HG02870 (cell line): ENCODE measurements around the gene CRYM.
"Not testable (repeated sequence)": the region's sequence is repeated elsewhere in the genome, so short reads cannot be mapped to it uniquely, and the experiment has no call there.

ENCODE experiments used
- ATAC-seq: cut with Tn5 transposase; IDR thresholded peaks from one replicate; pipeline ENCODE4 v1.9.1; 2021; ENCODE audit warnings: mild to moderate bottlenecking, moderate library complexity; ENCODE audit not compliant: unreplicated experiment

Gene CRYM

GRCh38 chr16:21277927-21278706 lies at the start of gene CRYM:
CRYM (minus strand) TSS chr16:21278290; CDS start chr16:21278251, 39 bp downstream.
- no peak for ATAC-seq

- no peak for ATAC-seq
Observed at GRCh38 chr16:21327046-21327445, 49.0 kb upstream of the CRYM start.

GRCh38 chr16:21326459-21326858 lies 48.4 kb upstream of the CRYM start:
- ATAC-seq = no peak

GRCh38 chr16:21324267-21324666 lies 46.2 kb upstream of the CRYM start:
- ATAC-seq = no peak

- ATAC-seq = not testable (repeated sequence)
Observed at GRCh38 chr16:21322251-21322650, 44.2 kb upstream of the CRYM start.

- no peak for ATAC-seq
Observed at GRCh38 chr16:21321736-21322135, 43.6 kb upstream of the CRYM start.

GRCh38 chr16:21314339-21314738 lies 36.2 kb upstream of the CRYM start:
- no peak for ATAC-seq

- not testable (repeated sequence) for ATAC-seq
Observed at GRCh38 chr16:21312863-21313372, 34.8 kb upstream of the CRYM start.

- ATAC-seq = not testable (repeated sequence)
Observed at GRCh38 chr16:21312046-21312445, 34.0 kb upstream of the CRYM start.

- ATAC-seq = not testable (repeated sequence)
Observed at GRCh38 chr16:21306712-21307111, 28.6 kb upstream of the CRYM start.

- ATAC-seq = no peak
Observed at GRCh38 chr16:21302898-21303528, 24.9 kb upstream of the CRYM start.

- ATAC-seq = no peak
Observed at GRCh38 chr16:21302454-21302853, 24.4 kb upstream of the CRYM start.

GRCh38 chr16:21301895-21302291 lies 23.8 kb upstream of the CRYM start:
- no peak for ATAC-seq

GRCh38 chr16:21301168-21301894 lies 23.2 kb upstream of the CRYM start:
- no peak for ATAC-seq

GRCh38 chr16:21300309-21301167 lies 22.4 kb upstream of the CRYM start:
- ATAC-seq = peak; percentile 53

GRCh38 chr16:21289789-21290188 lies 11.7 kb upstream of the CRYM start:
- not testable (repeated sequence) for ATAC-seq

GRCh38 chr16:21285314-21285713 lies 7.2 kb upstream of the CRYM start:
- no peak for ATAC-seq

GRCh38 chr16:21284414-21284813 lies 6.3 kb upstream of the CRYM start:
- ATAC-seq = no peak

- ATAC-seq = no peak
Observed at GRCh38 chr16:21283521-21284289, 5.6 kb upstream of the CRYM start.
